Measurements from ENCODE around the gene PRR7. TPM values are rescaled to one million over a fixed set of nuclear protein-coding genes. Genes with fewer than 3 reads are reported as not detected.

PRR7 gene
- total and polyA plus RNA-seq, 2 of the 13 experiments (the other 11 are each of a cell fraction or from before 2014, with no cell fraction given), result 4.8 to 5.0 TPM

- TF ChIP-seq, protein P1, sequence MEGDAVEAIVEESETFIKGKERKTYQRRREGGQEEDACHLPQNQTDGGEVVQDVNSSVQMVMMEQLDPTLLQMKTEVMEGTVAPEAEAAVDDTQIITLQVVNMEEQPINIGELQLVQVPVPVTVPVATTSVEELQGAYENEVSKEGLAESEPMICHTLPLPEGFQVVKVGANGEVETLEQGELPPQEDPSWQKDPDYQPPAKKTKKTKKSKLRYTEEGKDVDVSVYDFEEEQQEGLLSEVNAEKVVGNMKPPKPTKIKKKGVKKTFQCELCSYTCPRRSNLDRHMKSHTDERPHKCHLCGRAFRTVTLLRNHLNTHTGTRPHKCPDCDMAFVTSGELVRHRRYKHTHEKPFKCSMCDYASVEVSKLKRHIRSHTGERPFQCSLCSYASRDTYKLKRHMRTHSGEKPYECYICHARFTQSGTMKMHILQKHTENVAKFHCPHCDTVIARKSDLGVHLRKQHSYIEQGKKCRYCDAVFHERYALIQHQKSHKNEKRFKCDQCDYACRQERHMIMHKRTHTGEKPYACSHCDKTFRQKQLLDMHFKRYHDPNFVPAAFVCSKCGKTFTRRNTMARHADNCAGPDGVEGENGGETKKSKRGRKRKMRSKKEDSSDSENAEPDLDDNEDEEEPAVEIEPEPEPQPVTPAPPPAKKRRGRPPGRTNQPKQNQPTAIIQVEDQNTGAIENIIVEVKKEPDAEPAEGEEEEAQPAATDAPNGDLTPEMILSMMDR (CRISPR knock-in tag; IDR thresholded peaks at IDR 0.05), result peak; percentile 16; the same call in 1 of the 2 replicates
- 0 out of 2 replicates have a peak, but pooled peaks have one; percentile 23 for TF ChIP-seq MED1 (CRISPR knock-in tag; IDR thresholded peaks at IDR 0.05)
- TF ChIP-seq, protein P2, sequence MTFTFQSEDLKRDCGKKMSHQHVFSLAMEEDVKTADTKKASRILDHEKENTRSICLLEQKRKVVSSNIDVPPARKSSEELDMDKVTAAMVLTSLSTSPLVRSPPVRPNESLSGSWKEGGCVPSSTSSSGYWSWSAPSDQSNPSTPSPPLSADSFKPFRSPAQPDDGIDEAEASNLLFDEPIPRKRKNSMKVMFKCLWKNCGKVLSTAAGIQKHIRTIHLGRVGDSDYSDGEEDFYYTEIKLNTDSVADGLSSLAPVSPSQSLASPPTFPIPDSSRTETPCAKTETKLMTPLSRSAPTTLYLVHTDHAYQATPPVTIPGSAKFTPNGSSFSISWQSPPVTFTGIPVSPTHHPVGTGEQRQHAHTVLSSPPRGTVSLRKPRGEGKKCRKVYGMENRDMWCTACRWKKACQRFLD (CRISPR knock-in tag; IDR thresholded peaks at IDR 0.05; ENCODE audit: borderline replicate concordance), result 0 out of 2 replicates have a peak, but pooled peaks have one; percentile 13
- TF ChIP-seq U2AF1 (optimal IDR thresholded peaks at IDR 0.05; ENCODE audit: low read depth, low read length), result no peak
- TF ChIP-seq ZNF451 (CRISPR knock-in tag; IDR thresholded peaks at IDR 0.05), result peak; percentile 31; the same call in 1 of the 2 replicates
- TF ChIP-seq SMAD3 (CRISPR knock-in tag; IDR thresholded peaks at IDR 0.05), result no peak
- TF ChIP-seq BRD4 (CRISPR knock-in tag; IDR thresholded peaks at IDR 0.05), result peak; percentile 59; the same call in 1 of the 2 replicates
- no peak for TF ChIP-seq ZNF878 (CRISPR knock-in tag; IDR thresholded peaks at IDR 0.05)
- TF ChIP-seq, protein P3, sequence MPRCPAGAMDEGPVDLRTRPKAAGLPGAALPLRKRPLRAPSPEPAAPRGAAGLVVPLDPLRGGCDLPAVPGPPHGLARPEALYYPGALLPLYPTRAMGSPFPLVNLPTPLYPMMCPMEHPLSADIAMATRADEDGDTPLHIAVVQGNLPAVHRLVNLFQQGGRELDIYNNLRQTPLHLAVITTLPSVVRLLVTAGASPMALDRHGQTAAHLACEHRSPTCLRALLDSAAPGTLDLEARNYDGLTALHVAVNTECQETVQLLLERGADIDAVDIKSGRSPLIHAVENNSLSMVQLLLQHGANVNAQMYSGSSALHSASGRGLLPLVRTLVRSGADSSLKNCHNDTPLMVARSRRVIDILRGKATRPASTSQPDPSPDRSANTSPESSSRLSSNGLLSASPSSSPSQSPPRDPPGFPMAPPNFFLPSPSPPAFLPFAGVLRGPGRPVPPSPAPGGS (CRISPR knock-in tag; IDR thresholded peaks at IDR 0.05), result peak; percentile 49
- no peak for TF ChIP-seq GFI1 (CRISPR knock-in tag; IDR thresholded peaks at IDR 0.05; ENCODE audit: borderline replicate concordance)
- TF ChIP-seq HOXA7 (CRISPR knock-in tag; IDR thresholded peaks at IDR 0.05), result no peak
- no peak for TF ChIP-seq PAX8 (CRISPR knock-in tag; IDR thresholded peaks at IDR 0.05; ENCODE audit: borderline replicate concordance)
- TF ChIP-seq ZNF883 (CRISPR knock-in tag; IDR thresholded peaks at IDR 0.05; ENCODE audit: not compliant biosample characterization), result peak; percentile 12
- TF ChIP-seq ZNF580 (CRISPR knock-in tag; IDR thresholded peaks at IDR 0.05; ENCODE audit: borderline replicate concordance, low read depth), result 0 out of 2 replicates have a peak, but pooled peaks have one; percentile 23
- TF ChIP-seq AGO1 (IDR thresholded peaks at IDR 0.05; ENCODE audit: low read depth, low read length, poor library complexity, severe bottlenecking), result peak; percentile 9
- no peak for TF ChIP-seq NFE2L2 (IDR thresholded peaks at IDR 0.05; ENCODE audit: low read length)
- TF ChIP-seq NR2F6 (IDR thresholded peaks at IDR 0.05), result no peak
- TF ChIP-seq NR2F6 (CRISPR knock-in tag; IDR thresholded peaks at IDR 0.05), result no peak
- TF ChIP-seq STAG1 (CRISPR knock-in tag; IDR thresholded peaks at IDR 0.05), result peak; percentile 9; the same call in 1 of the 2 replicates
- TF ChIP-seq TBX2 (CRISPR knock-in tag; IDR thresholded peaks at IDR 0.05; ENCODE audit: borderline replicate concordance), result peak; percentile 3; the same call in 1 of the 2 replicates
- TF ChIP-seq RAD21 (CRISPR knock-in tag; IDR thresholded peaks at IDR 0.05), result 0 out of 2 replicates have a peak, but pooled peaks have one; percentile 6
- TF ChIP-seq ZNF569 (CRISPR knock-in tag; IDR thresholded peaks at IDR 0.05; ENCODE audit: borderline replicate concordance), result no peak
- 0 out of 2 replicates have a peak, but pooled peaks have one; percentile 57 for TF ChIP-seq TARDBP (CRISPR knock-in tag; IDR thresholded peaks at IDR 0.05)
Observed at GRCh38 chr5:177496070-177496726, 49.6 kb downstream of the PRR7 start (continued).

Measured in HepG2 (cell line).